Heart left ventricle (tissue), 16 donors: ENCODE data around the gene TIAL1. TPM values are rescaled to one million over a fixed set of nuclear protein-coding genes. Genes with fewer than 3 reads are reported as not detected.

Source experiments
- ATAC-seq, 4 donors: fragments of 200-7000 bp; cut with Tn5 transposase; one replicate each; pipeline ENCODE4 v1.9.1; 2020 to 2022; ENCODE audit warnings: moderate library complexity in 4 of 4, mild to moderate bottlenecking in 3 of 4, moderate number of reproducible peaks in 1 of 4
- DNase-seq, 5 donors: peaks; one replicate each; pipeline ENCODE4 v3.0.0-alpha.2; 2020
- H3K27ac ChIP-seq, 12 donors: fragments of 200-600 bp; sonication (generic) in 4 of 12; one replicate each; pipeline versions ENCODE4 v1.5.0 to v1.8.0; 2016 to 2022; ENCODE audit warnings: mild to moderate bottlenecking in 2 of 12
- H3K27me3 ChIP-seq, 9 donors: fragments of 200-600 bp; sonication (generic) in 2 of 9; one replicate each; pipeline versions ENCODE4 v1.5.1 to v1.8.0; 2016 to 2022; ENCODE audit warnings: mild to moderate bottlenecking in 3 of 9
- H3K36me3 ChIP-seq, 9 donors: fragments of 200-600 bp; sonication (generic) in 2 of 9; one replicate each; pipeline versions ENCODE4 v1.5.0 to v1.8.0; 2018 to 2022; ENCODE audit warnings: mild to moderate bottlenecking in 2 of 9
- H3K4me1 ChIP-seq, 12 donors: fragments of 200-600 bp; sonication (generic) in 4 of 12; one replicate each; pipeline versions ENCODE4 v1.5.0 to v1.8.0; 2016 to 2022; ENCODE audit warnings: mild to moderate bottlenecking in 3 of 12
- H3K4me3 ChIP-seq, 12 donors: fragments of 200-600 bp; sonication (generic) in 4 of 12; one replicate each; pipeline versions ENCODE4 v1.5.0 to v1.8.0; 2017 to 2022; ENCODE audit warnings: mild to moderate bottlenecking in 9 of 12, moderate library complexity in 4 of 12
- H3K9me3 ChIP-seq, 12 donors: fragments of 200-600 bp; sonication (generic) in 4 of 12; one replicate each; pipeline versions ENCODE4 v1.5.0 to v1.8.0; 2016 to 2022; ENCODE audit warnings: mild to moderate bottlenecking in 1 of 12
- CTCF ChIP-seq, 12 donors: fragments of 200-600 bp; sonication (generic) in 4 of 12; IDR thresholded peaks; one replicate each; pipeline versions ENCODE4 v1.5.0 to v1.8.0; 2018 to 2022; ENCODE audit warnings: antibody characterized with exemption in 12 of 12, mild to moderate bottlenecking in 5 of 12
- POLR2A ChIP-seq, 2 donors: fragments of 450-650 bp; IDR thresholded peaks; one replicate each; pipeline ENCODE4 v1.6.1; 2017; ENCODE audit warnings: antibody characterized with exemption in 2 of 2, mild to moderate bottlenecking in 2 of 2, moderate library complexity in 2 of 2
- WGBS, 4 donors: extraction: QIAGEN DNeasy Blood & Tissue Kit in 2 of 4; methylation state at CpG; one replicate each; pipeline versions ENCODE4 v1.1.5 to v1.1.7; 2013 to 2018; 5-methylcytosine and 5-hydroxymethylcytosine counted together
- intact Hi-C, 10 donors: fragments of 100-400 bp; cut with DNase I; formaldehyde crosslinking; loops; one replicate each; pipeline versions ENCODE4 v1.11.1 to v1.14.2; 2022
- polyA plus RNA-seq, 2 donors: library from polyadenylated mRNA; stranded (reverse); fragments of 200-250 nt; gene quantifications; one replicate each; pipeline ENCODE4 v1.2.3, GENCODE V29; 2013
- total RNA-seq, 9 donors: library from RNA; depleted of rRNA in 2 of 9; stranded (reverse); fragments of >200 nt in 2 of 9; fragmentation: NEBNext Ultra II Directional in 3 of 9; extraction: Animal tissue kit (Norgen Biotek cat#: 25700) in 3 of 9; gene quantifications; one replicate each; pipeline versions ENCODE4 v1.1.0 to v1.2.4, GENCODE V29; 2016 to 2023
- donor health status: ischemic (EF 13 %, LVEDD 7.1; RV severe dilation, severe dysfunction).
- donor health status: healthy with polysubstance abuse.
- donor health status: DM: no; HTN: yes; CAD: no.
- donor health status: DM: no; HTN: no; CAD: no.
- donor health status: ischemic (EF 25% LVEDD 6.9; RV normal size, moderate dysfunction).
- donor health status: ischemic (EF 25% LVEDD 5.7; RV mildly dilated, moderate dysfunction).
- donor health status: healthy.
- donor health status: DM: yes; HTN: yes; CAD: no.
- donor health status: ischemic (EF 35%, LVEDD 5.7; RV mildly dilated, moderate dysfunction).
- donor health status: nonischemic (EF 11% LVEDD 7.7; RV severe dilation, severe dysfunction).
- donor health status: DM: yes; HTN: yes; CAD: no.
- donor health status: PGD.
- donor health status: ischemic (EF 29% LVEDD 5.4; RV normal size, mild dysfunction).
- donor health status: nonischemic (EF 23%, LVEDD 6.1; RV moderate dilation, normal function).

The TIAL1 gene
- total and polyA plus RNA-seq, 11 donors: 24.8 to 86.3 (median 65.2) TPM

- ATAC-seq (no peak), DNase-seq (no peak)
- Histone ChIP-seq H3K27ac (no peak overlapping the region), H3K9me3 (no peaks in the 10 kb centered on the region), H3K4me1 (no peaks in the 10 kb centered on the region), H3K27me3 (no peaks in the 10 kb centered on the region), H3K4me3 (no peak overlapping the region), H3K36me3 (no peaks in the 10 kb centered on the region)
- TF ChIP-seq CTCF (IDR thresholded peaks at IDR 0.05) (no peak), POLR2A (IDR thresholded peaks at IDR 0.05) (no peak)
- 92 to 94% (median 93%) methylated on average over 6 of the region's 6 CpGs for WGBS, 4 donors
- intact Hi-C loops: no loop called here
Measured at GRCh38 chr10:119555178-119555784, 41.5 kb downstream of the TIAL1 start.

DNA sequence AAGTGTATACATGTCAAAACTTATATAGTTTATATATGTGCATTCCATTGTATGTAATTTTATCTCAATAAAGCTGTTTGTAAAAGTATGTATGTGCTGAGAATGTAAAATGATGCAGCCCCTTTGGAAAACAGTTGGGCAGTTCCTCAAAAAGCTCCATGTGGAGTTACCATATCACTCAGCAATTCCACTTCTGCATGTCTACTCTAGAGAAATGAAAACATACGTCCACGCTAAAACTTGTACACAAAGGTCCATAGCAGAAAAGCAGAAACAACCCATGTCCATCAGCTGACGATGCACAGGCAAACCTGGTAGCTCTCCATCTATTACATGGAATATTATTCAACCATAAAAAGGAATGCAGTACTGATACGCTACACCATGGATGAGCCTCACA lies 45.9 kb downstream of the TIAL1 start:
- Histone ChIP-seq H3K36me3 (no peaks in the 10 kb centered on the region), H3K4me1 (no peaks in the 10 kb centered on the region), H3K27ac (no peak overlapping the region), H3K9me3 (no peaks in the 10 kb centered on the region), H3K27me3 (peaks cover 0 to 19% (median 4%) of the 10 kb centered on the region in 9 donors), H3K4me3 (no peak overlapping the region)
- 69 to 80% (median 79%) methylated on average over 4 of the region's 4 CpGs for WGBS, 4 donors
- no peak for TF ChIP-seq POLR2A (IDR thresholded peaks at IDR 0.05)
- no peak for TF ChIP-seq CTCF (IDR thresholded peaks at IDR 0.05)
- intact Hi-C loops: no loop called here
- DNase-seq (no peak), ATAC-seq (no peak)

- Histone ChIP-seq H3K4me1 (no peaks in the 10 kb centered on the region), H3K36me3 (no peaks in the 10 kb centered on the region), H3K4me3 (no peak overlapping the region), H3K9me3 (no peaks in the 10 kb centered on the region), H3K27me3 (peaks cover 0 to 29% (median 4%) of the 10 kb centered on the region in 9 donors), H3K27ac (no peak overlapping the region)
- intact Hi-C loops: loop anchor here in 2 of 10 donors (5.0 to 10.0 kb wide), 2 partner anchors 347 to 355 kb away; no protein-coding TSS in a partner anchor
- TF ChIP-seq POLR2A (IDR thresholded peaks at IDR 0.05) (no peak), CTCF (IDR thresholded peaks at IDR 0.05) (no peak)
- WGBS, 4 donors: 70 to 77% (median 73%) methylated on average over 2 of the region's 2 CpGs
- DNase-seq (no peak), ATAC-seq (no peak)
Measured at GRCh38 chr10:119549247-119549999, 47.3 kb downstream of the TIAL1 start.

DNA sequence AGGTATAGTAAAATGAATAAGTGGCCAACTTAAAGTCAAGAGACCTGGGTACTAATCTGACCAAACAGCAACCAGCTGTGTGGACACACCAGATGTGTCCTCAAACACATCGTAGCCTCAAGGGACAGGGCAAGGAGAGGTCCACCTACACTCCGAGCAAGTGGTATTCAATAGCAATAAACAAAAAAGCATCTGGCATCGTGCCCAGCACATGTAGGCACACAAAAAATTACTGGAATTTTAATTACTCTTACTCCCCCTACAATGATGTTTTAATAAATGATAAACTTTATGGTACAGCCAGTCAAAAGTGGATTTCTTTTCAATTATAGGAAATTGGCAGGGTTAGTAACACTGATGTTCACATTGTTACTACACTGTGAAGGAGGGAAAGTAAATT lies 50.8 kb downstream of the TIAL1 start:
- WGBS, 4 donors: 51 to 61% (median 53%) methylated on average over 3 of the region's 3 CpGs
- Histone ChIP-seq H3K4me3 (no peak overlapping the region), H3K4me1 (peaks cover 0 to 23% (median 11%) of the 10 kb centered on the region in 12 donors), H3K9me3 (no peaks in the 10 kb centered on the region), H3K36me3 (no peaks in the 10 kb centered on the region), H3K27me3 (peaks cover 0 to 37% (median 7%) of the 10 kb centered on the region in 9 donors), H3K27ac (no peak overlapping the region)
- no peak for TF ChIP-seq POLR2A (IDR thresholded peaks at IDR 0.05)
- no peak for TF ChIP-seq CTCF (IDR thresholded peaks at IDR 0.05)
- DNase-seq (no peak), ATAC-seq (no peak)
- intact Hi-C loops: loop anchor here in 2 of 10 donors (5.0 to 10.0 kb wide), 2 partner anchors 344 to 351 kb away; no protein-coding TSS in a partner anchor
